ENCODE data around the gene NEDD4L.

Gene NEDD4L

DNA sequence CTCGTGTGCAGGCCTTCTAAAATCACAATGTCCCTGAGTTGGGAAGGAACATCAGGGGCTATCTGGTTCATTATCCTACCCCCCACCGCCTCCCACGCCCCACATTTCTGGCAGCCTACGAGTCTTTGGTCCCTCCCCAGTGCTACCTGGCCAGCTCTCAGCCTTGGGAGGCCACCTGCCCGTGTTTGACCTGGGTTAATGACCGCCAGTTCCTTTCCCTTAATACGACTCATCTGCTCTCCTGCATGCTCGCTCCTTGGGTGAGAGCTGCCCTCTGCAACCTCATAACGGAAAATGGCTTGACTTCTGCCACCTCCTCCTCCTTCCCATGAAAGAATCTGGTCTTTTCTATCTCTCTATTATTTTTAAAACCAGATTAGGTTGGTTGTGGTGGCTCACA, 112.5 kb downstream of the NEDD4L start:
- no peak overlapping the region for H3K4me3 ChIP-seq (ENCODE audit: low read depth, low read length)
- DNase-seq (ENCODE audit: low read depth): no peak
- TF ChIP-seq POLR2A (IDR thresholded peaks at IDR 0.05; ENCODE audit: extremely low read depth, insufficient read length) (no peak), MAX (IDR thresholded peaks at IDR 0.05; ENCODE audit: low read depth, low read length) (no peak), MYC (IDR thresholded peaks at IDR 0.05; ENCODE audit: low read depth, low read length) (no peak), CTCF (IDR thresholded peaks at IDR 0.05; ENCODE audit: low read depth, low read length) (no peak)

DNA sequence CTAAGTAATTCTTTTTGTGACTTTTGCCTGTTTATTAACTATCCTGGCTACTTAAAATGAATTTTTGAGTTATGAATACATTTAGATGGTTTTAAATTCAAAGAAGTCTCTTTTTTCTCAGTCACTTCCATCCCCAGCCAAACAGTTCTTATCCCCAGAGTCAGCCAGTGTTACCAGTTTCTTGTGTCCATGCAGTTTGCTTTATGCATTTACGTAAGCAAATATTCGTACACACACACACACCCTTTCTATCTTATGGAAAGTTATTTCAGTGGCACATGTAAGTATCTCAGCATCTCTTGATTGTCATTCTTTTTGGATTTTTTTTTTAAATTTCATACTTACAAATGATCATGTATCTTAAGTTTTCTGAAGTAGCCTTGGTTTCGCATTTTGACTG, 113.2 kb downstream of the NEDD4L start:
- DNase-seq (ENCODE audit: low read depth): no peak
- no peak overlapping the region for H3K4me3 ChIP-seq (ENCODE audit: low read depth, low read length)
- no peak for TF ChIP-seq POLR2A (IDR thresholded peaks at IDR 0.05; ENCODE audit: extremely low read depth, insufficient read length)
- TF ChIP-seq CTCF (IDR thresholded peaks at IDR 0.05; ENCODE audit: low read depth, low read length): no peak
- TF ChIP-seq MAX (IDR thresholded peaks at IDR 0.05; ENCODE audit: low read depth, low read length): no peak
- TF ChIP-seq MYC (IDR thresholded peaks at IDR 0.05; ENCODE audit: low read depth, low read length): no peak

GRCh38 chr18:58158008-58158407, 114.0 kb downstream of the NEDD4L start:
- no peak for TF ChIP-seq MAX (IDR thresholded peaks at IDR 0.05; ENCODE audit: low read depth, low read length)
- no peak for TF ChIP-seq MYC (IDR thresholded peaks at IDR 0.05; ENCODE audit: low read depth, low read length)
- no peak for TF ChIP-seq POLR2A (IDR thresholded peaks at IDR 0.05; ENCODE audit: extremely low read depth, insufficient read length)
- no peak overlapping the region for H3K4me3 ChIP-seq (ENCODE audit: low read depth, low read length)
- no peak for DNase-seq (ENCODE audit: low read depth)

GRCh38 chr18:58158459-58158858, 114.4 kb downstream of the NEDD4L start:
- no peak for TF ChIP-seq MYC (IDR thresholded peaks at IDR 0.05; ENCODE audit: low read depth, low read length)
- TF ChIP-seq POLR2A (IDR thresholded peaks at IDR 0.05; ENCODE audit: extremely low read depth, insufficient read length): no peak
- no peak overlapping the region for H3K4me3 ChIP-seq (ENCODE audit: low read depth, low read length)
- no peak for DNase-seq (ENCODE audit: low read depth)

DNA sequence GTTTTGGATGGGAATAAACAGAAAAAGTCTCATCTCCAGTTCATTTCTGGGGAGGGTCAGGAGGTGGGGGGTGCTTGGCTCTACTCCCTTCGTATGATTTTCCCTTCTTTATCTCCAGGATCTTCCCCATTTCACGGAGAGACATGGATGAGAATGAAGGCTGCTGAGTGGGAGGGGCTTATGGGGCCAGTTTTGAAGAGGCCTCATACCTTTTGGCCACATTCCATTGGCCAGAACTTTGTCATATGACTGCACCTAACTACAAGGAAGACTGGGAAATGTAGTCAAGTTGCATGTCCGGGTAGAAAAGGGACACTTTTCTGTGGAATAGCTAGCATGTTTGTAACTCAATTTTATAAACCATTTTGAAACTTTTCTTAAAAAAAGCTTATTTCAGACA, 117.6 kb downstream of the NEDD4L start:
- no peak for DNase-seq (ENCODE audit: low read depth)

DNA sequence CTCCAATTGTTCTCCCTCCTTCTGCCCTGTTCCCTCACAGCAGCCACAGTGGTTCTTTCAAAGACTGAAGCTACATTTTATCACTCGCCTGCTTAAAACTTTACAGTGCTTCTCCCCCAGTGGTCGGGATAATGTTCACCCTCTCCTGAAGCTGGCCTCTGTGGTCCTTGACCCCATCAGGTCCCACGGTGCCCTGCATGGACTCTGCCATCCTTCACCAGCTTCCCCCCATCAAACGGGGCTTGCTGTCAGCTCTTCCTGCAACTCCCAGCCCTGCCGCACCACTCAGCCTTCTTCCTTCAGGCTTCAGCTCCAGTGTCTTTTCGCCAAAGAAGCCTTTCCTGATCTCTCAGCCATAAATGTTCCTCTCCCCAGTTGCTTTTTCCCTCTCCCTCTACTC, 118.1 kb downstream of the NEDD4L start:
- no peak overlapping the region for H3K4me3 ChIP-seq (ENCODE audit: low read depth, low read length)
- DNase-seq (ENCODE audit: low read depth): no peak
- TF ChIP-seq MYC (IDR thresholded peaks at IDR 0.05; ENCODE audit: low read depth, low read length) (no peak), POLR2A (IDR thresholded peaks at IDR 0.05; ENCODE audit: extremely low read depth, insufficient read length) (no peak), CTCF (IDR thresholded peaks at IDR 0.05; ENCODE audit: low read depth, low read length) (no peak), MAX (IDR thresholded peaks at IDR 0.05; ENCODE audit: low read depth, low read length) (no peak)

More for the DNA sequence above, 117.6 kb downstream of the NEDD4L start:
- no peak overlapping the region for H3K4me3 ChIP-seq (ENCODE audit: low read depth, low read length)
- no peak for TF ChIP-seq MAX (IDR thresholded peaks at IDR 0.05; ENCODE audit: low read depth, low read length)
- no peak for TF ChIP-seq CTCF (IDR thresholded peaks at IDR 0.05; ENCODE audit: low read depth, low read length)
- no peak for TF ChIP-seq MYC (IDR thresholded peaks at IDR 0.05; ENCODE audit: low read depth, low read length)
- TF ChIP-seq POLR2A (IDR thresholded peaks at IDR 0.05; ENCODE audit: extremely low read depth, insufficient read length): no peak

DNA sequence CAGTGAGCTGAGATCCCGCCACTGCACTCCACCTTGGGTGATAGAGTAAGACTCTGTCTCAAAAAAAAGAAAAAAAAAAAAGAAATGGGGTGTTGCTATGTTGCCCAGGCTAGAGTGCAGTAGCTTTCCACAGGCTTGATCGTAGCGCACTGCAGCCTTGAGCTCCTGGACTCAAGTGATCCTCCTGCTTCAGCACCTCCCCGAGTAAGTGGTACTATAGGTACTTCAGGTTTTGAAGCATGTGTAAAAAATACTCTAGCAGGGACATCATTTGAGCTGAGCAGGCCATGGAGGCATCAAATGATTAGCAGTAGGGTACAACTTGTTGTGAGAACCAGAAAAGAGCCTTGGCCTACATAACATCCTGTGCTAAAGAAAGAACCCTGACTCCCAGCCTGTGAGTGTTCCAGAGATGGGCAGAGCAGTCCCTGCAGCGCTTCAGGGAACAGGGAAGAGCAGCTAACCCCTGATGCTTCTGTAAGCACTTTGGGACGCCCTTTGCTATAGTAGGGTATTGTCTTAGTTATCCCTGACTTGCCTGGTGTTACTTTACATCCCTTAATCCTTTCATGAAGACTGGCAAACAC, 119.1 kb downstream of the NEDD4L start:
- DNase-seq (ENCODE audit: low read depth): no peak
- TF ChIP-seq MYC (IDR thresholded peaks at IDR 0.05; ENCODE audit: low read depth, low read length) (no peak), POLR2A (IDR thresholded peaks at IDR 0.05; ENCODE audit: extremely low read depth, insufficient read length) (no peak), CTCF (IDR thresholded peaks at IDR 0.05; ENCODE audit: low read depth, low read length) (no peak), MAX (IDR thresholded peaks at IDR 0.05; ENCODE audit: low read depth, low read length) (no peak)
- H3K4me3 ChIP-seq (ENCODE audit: low read depth, low read length): no peak overlapping the region
